ENCODE data around the gene LINGO3.

GRCh38 chr19:2355168-2356035, 47.4 kb upstream of the LINGO3 start:
- TF ChIP-seq CTCF (optimal IDR thresholded peaks at IDR 0.05 in 1 of 3, IDR thresholded peaks at IDR 0.05 in 1 of 3, conservative IDR thresholded peaks at IDR 0.05 in 1 of 3; ENCODE audit: extremely low read depth in 1 of 3, insufficient read depth in 2 of 3, low read length in 3 of 3), result no peak
- no peak for TF ChIP-seq EZH2 (IDR thresholded peaks at IDR 0.05; ENCODE audit: low read length)

Data from keratinocyte (primary cell).